NCI-H2171 treated with DMSO at 0.1 percent for 48 hours (cell line): ENCODE results near the gene FAM221A.
A peak's percentile ranks its signal among the peaks of the same experiment; 100 is the strongest.
"Not testable (repeated sequence)": the region's sequence is repeated elsewhere in the genome, so short reads cannot be mapped to it uniquely, and the experiment has no call there.

Source experiments
- DNase-seq: peaks from one replicate; lab custom pipeline; 2025; lab: John Stamatoyannopoulos, UW

The FAM221A gene, protein sequence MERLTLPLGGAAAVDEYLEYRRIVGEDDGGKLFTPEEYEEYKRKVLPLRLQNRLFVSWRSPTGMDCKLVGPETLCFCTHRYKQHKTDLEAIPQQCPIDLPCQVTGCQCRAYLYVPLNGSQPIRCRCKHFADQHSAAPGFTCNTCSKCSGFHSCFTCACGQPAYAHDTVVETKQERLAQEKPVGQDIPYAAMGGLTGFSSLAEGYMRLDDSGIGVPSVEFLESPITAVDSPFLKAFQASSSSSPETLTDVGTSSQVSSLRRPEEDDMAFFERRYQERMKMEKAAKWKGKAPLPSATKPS

DNA sequence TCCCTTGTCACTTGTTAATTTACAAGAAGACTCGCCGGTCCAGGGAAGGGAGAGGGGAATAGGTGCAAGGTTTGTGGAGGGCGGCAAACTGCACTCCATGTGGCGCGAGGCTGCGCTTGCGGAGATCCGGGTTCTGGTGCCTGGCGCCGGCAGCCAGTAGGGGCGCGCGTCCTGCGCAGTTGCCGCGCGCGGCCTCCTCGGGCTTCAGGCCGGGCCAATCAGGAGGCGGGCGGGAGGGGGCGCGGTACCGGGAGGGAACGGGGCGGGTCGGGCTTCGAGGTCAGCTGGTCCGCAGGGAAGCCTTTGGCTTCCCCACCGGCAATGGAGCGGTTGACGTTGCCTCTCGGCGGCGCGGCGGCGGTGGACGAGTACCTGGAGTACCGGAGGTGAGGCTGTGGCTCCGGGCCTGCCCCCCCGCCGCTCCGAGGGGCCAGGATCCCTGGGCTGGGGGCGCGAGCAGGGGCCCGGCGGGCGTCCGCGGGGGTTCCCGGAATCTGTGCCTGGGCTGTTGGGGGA, at the start of gene FAM221A:
Gene FAM221A, plus strand, starts transcription at position 302 of the 516 bp plus-strand sequence. Its CDS starts 20 bp downstream, at position 322.
- peak; percentile 78 for DNase-seq

DNA sequence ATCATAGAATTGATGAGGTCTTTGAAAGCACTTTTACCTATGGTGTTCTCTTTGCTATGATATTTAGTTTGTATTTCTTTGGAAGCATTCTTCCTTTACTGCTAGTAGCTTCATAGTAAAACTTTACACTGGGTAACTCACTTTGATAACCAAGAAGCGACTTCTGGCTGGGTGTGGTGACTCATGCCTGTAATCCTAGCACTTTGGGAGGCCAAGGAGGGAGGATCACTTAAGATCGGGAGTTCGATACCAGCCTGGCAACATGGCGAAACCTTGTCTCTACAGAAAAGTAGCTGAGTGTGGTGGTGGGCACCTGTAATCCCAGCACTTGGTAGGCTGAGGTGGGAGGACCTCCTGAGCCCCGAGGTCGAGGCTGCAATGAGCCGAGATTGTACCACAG, 46.6 kb upstream of the FAM221A start:
- DNase-seq: no peak

DNA sequence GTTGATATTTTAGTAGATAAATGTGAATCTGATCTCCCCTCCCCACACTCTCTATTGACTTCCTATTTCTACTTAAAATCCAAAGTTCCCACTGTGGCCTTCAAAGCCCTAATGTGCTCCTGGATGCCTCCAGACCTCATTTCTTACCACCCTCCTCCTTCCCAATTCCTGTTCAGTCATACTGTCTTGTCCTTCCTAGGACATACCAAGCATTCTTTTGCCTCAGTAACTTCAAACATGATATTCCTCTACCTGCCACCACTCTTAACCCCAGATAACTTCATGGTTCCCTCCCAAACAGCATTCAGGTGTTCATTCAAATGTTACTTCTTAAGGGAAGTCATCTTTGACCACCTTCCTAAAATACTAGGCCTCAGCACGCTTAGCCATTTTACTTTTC, 34.2 kb upstream of the FAM221A start:
- DNase-seq: no peak

DNA sequence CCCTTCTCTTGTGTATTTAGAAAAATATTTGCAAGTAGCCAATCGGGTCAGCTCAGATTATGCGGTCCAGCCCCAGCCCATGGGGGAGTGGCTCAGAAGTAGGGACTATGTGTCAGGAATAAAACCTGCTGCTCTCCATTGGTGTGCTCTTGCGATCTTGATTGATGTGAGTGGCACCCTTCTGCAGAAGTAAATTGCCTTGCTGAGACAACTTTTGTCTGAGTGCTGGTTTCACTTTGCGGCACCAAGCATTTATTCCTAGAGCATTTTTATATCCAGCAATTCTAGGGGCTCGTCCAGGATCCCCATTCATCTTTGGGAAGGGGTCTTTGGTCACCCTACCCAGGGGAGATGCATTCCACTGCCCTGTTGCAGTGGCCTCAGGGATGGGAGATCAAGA, 26.1 kb upstream of the FAM221A start:
- DNase-seq: no peak

DNA sequence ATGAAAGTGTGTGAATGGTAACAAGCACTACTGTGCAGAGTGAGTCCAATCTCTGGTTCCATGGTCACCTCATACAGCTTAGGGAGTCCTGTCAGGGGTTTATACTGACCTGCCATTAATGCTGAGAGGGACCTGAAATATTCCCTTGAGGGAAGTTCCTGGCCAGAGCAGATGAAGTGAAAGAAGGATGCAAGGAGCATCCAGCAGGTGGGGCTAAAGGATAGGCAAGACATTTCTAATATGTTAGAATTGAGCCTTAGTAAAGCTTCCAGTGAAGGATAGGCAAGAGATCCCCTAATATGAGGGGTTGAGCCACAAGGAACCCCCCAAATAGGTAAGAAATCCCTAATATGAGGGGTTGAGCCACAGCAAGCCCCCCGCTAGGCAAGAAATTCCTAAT, 25.5 kb upstream of the FAM221A start:
- no peak for DNase-seq

DNA sequence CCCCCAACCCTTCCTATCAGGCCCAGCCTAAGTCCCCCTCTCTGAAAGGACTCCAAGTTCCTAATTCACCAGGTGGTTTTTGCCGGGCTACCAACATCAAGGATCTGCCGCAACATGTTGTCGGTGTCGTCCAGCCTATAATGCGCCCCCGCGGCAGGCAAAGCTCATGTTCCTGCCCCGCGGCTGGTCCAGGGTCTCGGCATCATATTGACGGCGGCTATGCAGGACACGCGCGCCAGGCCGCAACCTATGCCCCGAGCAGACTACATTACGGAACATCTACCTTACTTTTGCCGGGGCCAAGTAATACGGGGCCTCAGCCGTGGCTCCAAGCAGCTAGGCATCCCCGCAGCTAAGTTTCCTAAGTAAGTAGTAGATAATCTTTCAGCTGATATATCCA, 24.6 kb upstream of the FAM221A start:
- DNase-seq: no peak

DNA sequence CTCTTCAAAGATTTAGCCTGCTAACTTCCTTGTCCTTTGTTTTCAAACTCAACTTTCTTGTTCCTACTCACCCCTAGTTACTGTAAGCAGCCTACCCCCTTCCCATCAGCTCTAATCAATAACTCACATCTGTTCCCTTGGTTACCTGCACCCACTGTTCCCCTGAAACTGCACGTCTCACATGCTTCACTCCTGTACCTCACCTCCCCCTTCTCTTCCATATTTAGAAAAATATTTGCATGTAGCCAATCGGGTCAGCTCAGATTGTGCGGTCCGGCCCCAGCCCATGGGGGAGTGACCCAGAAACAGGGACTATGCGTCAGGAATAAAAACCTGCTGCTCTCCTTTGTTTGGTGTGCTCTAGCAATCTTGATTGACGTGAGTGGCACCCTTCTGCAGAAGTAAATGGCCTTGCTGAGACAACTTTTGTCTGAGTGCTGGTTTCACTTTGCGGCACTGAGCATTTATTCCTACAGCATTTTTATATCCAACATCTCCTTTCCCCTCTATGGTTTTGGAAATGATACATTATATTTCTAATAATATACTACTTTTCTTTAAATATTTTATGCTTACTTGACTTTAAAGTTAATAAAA, 21.1 kb upstream of the FAM221A start:
- DNase-seq: no peak

DNA sequence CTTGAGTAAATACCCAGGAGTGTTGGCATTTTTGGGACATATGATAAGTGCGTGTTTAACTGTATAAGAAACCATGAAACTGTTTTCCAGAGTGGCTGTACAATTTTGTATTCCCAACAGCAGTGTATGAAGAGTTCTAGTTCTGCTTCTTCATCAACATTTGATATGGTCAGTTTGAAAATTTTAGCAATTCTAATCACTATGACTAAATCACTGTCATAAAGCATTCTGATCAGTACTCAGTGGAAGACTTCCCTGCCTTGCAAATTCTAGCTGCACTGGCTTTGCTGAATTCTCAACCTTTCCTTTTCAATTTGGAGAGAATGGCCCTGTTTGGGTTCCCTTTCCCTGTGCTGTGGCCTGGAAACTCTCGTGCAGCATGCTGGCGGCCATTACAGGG, 18.6 kb upstream of the FAM221A start:
- no peak for DNase-seq

DNA sequence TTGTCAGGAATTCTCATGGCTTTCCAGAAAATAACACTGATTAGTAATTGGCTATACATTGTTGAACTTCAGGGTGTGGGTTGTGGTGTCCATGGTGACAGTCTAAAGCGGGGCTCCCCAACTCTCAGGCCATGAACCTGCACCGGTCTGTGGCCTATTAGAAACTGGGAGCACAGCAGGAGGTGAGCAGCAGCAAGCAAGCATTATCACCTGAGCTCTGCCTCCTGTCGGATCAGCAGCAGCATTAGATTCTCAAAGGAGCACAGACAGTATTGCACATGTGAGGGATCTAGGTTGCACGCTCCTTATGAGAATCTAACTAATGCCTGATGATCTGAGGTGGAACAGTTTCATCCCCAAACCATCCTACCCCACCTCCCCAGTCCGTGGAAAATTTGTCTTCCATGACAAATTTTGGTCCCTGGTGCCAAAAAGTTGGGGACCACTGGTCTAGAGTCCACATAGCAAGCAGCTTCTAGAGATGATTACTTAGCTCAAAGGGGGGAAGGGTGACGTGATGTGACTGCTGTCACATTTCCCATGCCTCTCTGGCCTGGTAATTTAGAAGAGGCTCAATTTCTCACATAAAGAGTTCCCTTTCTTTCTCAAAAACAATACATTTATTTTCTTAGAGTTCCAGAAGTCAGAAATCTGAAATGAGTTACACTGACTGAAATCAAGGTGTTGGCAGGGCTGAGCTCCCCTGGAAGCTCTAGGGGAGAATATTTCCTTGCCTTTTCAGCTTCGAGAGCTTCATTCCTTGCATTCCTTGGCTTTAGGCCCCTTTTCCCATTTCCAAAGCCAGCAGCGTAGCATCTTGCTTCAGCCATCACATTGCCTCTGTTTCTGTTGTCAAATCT, 17.6 kb upstream of the FAM221A start:
- no peak for DNase-seq

DNA sequence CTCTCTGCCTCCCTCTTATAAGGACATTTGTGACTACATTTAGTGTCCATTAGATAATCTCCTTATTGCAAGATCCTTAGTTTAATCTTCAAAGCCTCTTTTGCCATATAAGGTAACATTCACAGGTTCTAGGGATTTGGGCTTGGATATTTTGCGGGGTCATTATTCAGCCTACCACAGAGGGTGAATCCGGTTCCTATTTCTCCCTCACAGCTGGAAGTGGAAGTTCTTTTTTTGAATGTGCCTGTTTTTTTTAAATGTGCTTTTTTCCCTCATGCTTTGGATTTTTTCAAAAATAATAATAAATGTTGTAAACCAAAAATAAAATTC, 17.1 kb upstream of the FAM221A start:
- no peak for DNase-seq

DNA sequence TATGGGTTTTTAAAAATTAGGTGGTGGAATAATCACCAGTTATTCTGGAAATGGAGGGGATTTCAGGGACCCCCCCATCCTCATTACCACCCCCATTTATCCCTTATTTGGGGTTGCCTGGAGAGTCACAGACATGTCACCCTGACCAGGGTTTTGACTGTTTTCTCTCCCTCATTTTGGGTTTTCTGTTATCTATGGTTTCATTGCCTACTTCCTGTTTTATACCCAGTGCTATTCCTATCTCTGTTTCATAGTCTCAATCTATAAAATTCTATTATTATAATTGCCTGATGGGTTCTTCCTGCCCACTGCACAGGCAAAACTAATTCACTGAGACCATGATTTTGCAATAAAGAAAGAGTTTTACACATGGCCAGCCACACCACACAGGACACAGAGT, 15.9 kb upstream of the FAM221A start:
- DNase-seq: no peak

DNA sequence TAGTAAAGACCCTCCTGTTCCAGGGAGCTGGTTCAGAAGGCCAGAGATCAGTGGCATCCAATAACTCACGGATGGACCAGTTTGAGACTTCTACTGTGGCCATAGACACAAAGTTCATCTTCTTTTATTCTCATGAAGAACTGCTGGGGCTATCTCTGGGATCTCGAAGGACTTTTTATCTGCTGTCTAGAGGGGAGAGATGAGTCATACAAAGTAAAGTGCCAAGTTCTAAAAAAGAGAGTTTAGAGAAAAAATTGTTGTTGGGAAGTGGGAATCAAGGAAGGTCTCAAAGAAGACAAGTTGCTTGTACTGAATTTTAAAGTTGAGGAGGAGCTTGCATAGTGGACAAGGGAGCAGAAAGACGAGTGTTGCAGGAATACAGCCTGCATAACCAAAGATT, 8.0 kb upstream of the FAM221A start:
- DNase-seq: no peak

DNA sequence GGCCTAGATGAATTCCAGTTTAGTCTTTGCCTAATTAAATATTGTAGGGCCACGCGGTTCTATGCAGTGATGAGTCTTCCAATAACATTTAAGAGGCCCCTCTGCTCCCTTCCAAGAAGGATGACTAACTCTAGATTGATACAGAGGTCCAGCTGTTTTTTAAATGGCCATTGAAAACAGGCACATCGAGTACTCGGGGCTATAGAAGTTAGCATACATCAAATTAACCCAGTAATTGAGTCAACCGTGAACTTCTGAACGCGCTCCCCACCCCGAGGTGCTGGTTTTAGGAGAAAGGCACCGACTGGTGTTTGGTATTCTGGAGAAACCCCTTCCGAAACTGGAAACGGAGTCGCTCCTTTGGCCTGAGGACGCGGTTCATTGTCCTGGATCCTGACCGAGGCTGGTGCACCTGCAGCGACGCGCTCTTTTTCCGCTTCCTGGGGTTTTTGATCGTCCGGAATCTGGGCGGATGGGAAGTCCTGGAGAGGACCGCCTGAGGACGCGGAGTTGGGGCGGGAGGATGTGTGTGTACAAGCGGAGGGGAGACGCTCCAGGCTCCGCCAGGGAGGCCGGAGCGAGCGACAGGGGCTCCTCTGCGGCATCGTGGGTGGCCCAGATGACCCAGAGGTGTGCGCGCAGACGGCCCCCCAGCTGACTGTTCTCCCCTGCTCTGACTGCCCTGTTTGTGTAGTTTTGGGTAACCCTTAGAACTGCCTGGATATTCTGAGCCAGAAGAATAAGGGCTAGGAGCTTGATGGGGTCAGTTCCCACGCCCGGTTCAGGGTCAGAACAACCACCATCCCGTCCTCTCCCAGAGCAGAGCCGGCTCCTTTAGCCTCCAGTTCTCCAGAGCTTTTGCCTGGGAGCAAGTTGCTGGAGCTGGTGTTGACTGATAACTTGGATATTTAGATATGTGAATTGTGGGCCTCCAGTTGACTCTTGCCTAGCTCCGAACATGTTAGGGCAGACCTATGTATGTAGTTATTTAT, 711 bp downstream of the FAM221A start:
- DNase-seq: peak; percentile 17

DNA sequence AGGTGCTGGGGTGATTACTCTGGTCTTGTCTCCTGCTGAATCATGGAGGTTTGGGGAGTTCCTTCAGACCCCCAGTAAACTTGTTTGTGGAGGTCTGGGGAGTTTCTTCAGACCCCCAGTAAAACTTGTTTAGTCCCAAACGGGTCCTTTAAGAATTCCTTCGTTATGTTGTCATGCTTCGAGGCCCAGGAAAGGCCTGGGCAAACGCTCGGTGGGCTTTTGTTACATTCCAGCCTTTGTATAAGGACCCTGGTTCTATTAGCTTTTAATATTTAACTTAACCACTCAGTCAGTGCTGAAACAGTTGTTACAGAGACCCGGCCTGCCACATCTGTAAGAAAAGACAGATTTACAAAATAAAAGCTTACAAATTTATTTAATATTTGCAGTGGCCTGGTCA, 4.0 kb downstream of the FAM221A start:
- not testable (repeated sequence) for DNase-seq

DNA sequence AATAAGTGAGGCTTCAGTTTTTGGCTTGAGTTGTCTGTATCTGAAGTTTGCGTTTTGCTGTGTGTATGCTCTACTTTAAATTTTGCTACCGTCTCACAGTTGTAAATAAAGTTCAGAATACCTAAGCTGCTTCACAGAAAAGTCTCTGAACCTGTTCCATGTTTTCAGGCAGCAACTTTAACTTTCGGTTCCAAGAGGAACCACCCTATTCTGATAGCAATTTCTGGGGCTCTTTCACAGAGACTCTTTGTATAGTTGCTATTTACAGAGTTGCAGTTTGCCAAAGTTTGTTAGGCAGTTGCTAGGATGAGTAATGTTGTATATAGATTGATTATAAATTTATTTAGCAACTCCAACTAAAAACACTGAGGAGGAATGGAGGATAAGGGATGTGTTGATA, 5.7 kb downstream of the FAM221A start:
- no peak for DNase-seq

DNA sequence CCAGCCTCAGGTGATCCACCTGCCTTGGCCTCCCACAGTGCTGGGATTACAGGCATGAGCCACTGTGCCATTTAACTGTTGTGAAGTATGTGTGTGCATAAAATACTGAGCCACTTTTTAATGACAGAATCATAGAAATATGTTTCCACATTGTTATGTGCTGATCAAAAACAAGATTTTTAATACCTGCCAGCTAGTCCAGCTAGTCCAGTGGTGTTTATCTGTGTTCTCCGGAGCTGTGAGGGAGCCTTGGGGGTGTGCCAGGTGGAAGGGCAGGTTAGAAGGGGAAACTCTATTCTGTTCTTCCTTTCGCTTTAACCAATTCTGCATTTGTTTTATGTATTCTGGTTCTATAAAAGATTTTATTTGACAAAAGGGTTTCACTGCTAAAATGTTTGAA, 7.0 kb downstream of the FAM221A start:
- no peak for DNase-seq

DNA sequence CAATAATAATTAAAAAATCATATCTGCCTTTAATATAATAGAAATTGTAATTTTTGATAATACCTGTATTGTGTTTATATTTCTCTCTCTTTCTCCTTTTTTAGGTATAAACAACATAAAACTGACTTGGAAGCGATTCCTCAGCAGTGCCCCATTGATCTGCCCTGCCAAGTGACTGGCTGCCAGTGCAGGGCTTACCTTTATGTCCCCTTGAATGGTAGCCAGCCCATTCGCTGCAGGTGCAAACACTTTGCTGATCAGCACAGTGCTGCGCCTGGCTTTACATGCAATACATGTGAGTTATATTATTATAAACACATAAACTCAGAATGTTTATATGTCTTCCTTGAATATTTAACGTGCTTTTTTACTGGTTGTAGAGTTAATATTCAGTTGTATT, 9.2 kb downstream of the FAM221A start:
- no peak for DNase-seq

DNA sequence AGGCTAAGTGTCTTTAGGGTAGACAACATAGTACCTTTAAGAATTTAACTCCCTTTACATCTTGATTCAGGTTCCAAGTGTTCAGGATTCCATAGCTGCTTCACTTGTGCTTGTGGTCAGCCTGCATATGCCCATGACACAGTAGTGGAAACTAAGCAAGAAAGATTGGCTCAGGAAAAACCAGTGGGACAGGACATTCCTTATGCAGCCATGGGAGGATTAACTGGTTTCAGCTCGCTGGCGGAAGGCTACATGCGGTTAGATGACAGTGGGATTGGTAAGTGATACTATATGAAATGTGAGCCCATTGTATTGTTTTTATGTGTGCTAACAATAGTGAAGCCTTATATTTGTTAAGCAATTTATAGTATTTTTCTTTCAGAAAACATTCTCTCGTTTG, 11.3 kb downstream of the FAM221A start:
- no peak for DNase-seq

DNA sequence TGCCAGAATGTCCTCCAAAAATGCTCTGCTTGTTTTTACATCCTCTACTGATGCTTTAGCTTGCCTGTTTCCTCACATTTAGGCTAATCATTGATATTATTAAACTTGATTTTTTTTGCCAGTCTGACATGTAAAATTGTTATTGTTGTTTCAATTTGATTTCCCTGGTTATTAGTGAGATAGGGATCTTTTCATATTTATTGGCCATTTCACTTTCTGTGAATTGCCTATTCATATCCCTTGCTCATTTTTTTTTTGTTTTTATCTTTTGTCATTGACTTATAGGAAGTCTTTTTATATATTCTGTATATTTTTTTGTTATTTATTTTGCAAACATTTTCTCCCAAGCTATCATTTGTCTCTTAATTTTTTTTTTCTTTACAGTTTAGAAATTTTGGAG, 13.2 kb downstream of the FAM221A start:
- no peak for DNase-seq

DNA sequence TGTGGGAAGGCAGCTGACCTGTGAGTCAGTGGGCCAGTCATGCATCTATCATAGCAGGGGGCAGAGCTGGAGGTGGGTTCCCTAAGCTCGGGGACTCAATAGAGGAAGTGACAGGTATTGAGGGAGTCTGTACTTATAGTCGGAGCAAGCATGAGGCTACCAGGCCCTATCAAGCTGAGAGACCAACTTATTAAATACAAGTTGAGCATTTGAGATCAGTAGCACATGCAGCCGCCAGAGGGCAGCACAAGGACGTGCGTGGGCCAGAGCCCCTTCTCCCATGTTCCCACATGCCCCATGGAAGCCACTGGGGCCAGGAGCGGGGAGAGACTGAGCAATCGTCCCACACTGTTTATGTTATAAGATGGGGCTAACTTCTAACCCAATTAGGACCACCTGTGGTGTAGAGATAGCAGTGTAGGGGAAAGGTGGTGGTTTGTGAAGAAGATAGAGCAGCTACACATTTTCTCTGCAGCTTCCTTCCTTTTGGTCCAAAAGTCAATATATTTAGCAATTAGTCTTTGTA, 17.0 kb downstream of the FAM221A start:
- DNase-seq: peak; percentile 56

DNA sequence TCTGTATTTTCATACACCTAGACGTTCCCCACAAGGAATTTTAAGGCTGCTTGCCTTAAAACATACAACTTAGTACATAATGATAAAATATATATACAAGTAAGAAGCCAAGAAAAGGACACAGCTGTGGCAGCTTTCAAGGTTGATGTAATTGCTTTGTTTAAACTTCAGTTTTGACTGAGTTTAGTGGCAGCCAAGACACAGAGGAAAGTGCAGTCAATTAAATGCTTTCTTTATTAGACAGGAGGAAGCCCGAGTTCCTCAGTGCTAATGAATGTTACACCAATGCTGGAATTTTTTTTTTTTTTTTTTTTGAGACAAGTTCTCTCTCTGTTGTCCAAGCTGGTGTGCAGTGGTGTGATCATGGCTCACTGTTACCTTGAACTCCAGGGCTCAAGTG, 18.8 kb downstream of the FAM221A start:
- DNase-seq: no peak

DNA sequence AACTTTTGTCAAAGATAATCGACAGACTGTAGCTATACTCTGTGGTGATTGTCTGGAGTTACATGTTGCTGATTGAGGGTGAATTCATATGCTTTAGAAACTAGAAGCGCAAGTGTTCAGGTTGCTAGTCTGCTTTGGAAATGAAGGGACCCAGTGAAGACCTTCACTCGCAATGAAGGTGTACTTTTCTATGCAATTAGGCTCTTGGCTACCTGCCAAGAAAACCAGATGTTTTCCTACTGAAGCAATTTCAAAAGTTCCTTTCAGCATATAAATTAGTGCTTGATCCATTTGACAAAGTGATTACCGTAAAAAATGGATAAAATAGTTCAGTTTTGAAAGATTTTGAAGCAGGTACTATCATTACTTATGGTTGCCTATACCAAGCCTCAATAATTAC, 20.0 kb downstream of the FAM221A start:
- DNase-seq: peak; percentile 46
